HepG2 (cell line): Measurements from ENCODE around the gene ATG4D. TPM values are rescaled to one million over a fixed set of nuclear protein-coding genes. Genes with fewer than 3 reads are reported as not detected.
A peak's percentile ranks its signal among the peaks of the same experiment; 100 is the strongest.

Experiments used
- AGO2 ChIP-seq: fragments of 200-400 bp; formaldehyde crosslinking; optimal IDR thresholded peaks from 2 replicates; pipeline ENCODE3; 2017; ENCODE audit warnings: mild to moderate bottlenecking, low read depth, low read length, moderate library complexity
- CREB1 ChIP-seq, 2 experiments: fragments of 450-650 bp in 1 of 2; IDR thresholded peaks; 2 replicates each; pipeline ENCODE4 v1.6.1; 2016 to 2017; ENCODE audit warnings: control low read depth in 1 of 2, mild to moderate bottlenecking in 1 of 2, missing compliant biosample characterization in 1 of 2, missing genetic modification characterization in 1 of 2
- EEA1 ChIP-seq: sonication (generic); formaldehyde crosslinking; IDR thresholded peaks from 2 replicates; pipeline ENCODE4 v1.5.1; 2020; ENCODE audit warnings: mild to moderate bottlenecking, missing genetic modification reagents, borderline replicate concordance
- EED ChIP-seq: sonication (generic); formaldehyde crosslinking; IDR thresholded peaks from 2 replicates; pipeline ENCODE4 v1.5.0; 2020; ENCODE audit warnings: mild to moderate bottlenecking, missing genetic modification reagents
- FOXK2 ChIP-seq: fragments of 450-650 bp; IDR thresholded peaks from 2 replicates; pipeline ENCODE4 v1.6.1; 2016
- FOXM1 ChIP-seq: sonication (generic); formaldehyde crosslinking; IDR thresholded peaks from 2 replicates; pipeline ENCODE4 v1.5.0; 2020; ENCODE audit warnings: missing genetic modification reagents
- MEIS1 ChIP-seq: sonication (generic); formaldehyde crosslinking; IDR thresholded peaks from 2 replicates; pipeline ENCODE4 v1.9.0; 2021; ENCODE audit warnings: mild to moderate bottlenecking, missing genetic modification reagents, moderate library complexity, borderline replicate concordance
- MXI1 ChIP-seq: IDR thresholded peaks from 3 replicates; pipeline ENCODE4 v1.6.1; 2012; ENCODE audit warnings: low read depth, low read length, inconsistent platforms, borderline replicate concordance
- NPAS2 ChIP-seq: sonication (generic); formaldehyde crosslinking; IDR thresholded peaks from 2 replicates; pipeline ENCODE4 v1.8.0; 2022; ENCODE audit warnings: mild to moderate bottlenecking, missing genetic modification reagents, borderline replicate concordance
- RBM39 ChIP-seq: fragments of 200-400 bp; formaldehyde crosslinking; IDR thresholded peaks from one replicate; pipeline ENCODE4 v1.6.1; 2018; ENCODE audit warnings: antibody characterized with exemption, mild to moderate bottlenecking, low read depth, low read length; ENCODE audit not compliant: poor library complexity, severe bottlenecking
- TOE1 ChIP-seq: sonication (generic); formaldehyde crosslinking; IDR thresholded peaks from 2 replicates; pipeline ENCODE4 v1.4.0; 2020; ENCODE audit warnings: mild to moderate bottlenecking, missing genetic modification reagents
- ZKSCAN5 ChIP-seq: sonication (generic); formaldehyde crosslinking; IDR thresholded peaks from 2 replicates; pipeline ENCODE4 v1.5.1; 2020; ENCODE audit warnings: mild to moderate bottlenecking, missing genetic modification reagents
- ZMYM3 ChIP-seq: sonication (generic); formaldehyde crosslinking; IDR thresholded peaks from 2 replicates; pipeline ENCODE4 v1.5.1; 2020; ENCODE audit warnings: mild to moderate bottlenecking, missing genetic modification reagents
- ZNF34 ChIP-seq: sonication (generic); formaldehyde crosslinking; IDR thresholded peaks from 2 replicates; pipeline ENCODE4 v1.4.0; 2020; ENCODE audit warnings: mild to moderate bottlenecking, missing genetic modification reagents, borderline replicate concordance
- ZNF44 ChIP-seq: sonication (generic); formaldehyde crosslinking; IDR thresholded peaks from 2 replicates; pipeline ENCODE4 v1.5.1; 2020; ENCODE audit warnings: mild to moderate bottlenecking, missing genetic modification reagents
- ZNF546 ChIP-seq: sonication (generic); formaldehyde crosslinking; conservative IDR thresholded peaks from 2 replicates; pipeline ENCODE4 v1.8.1; 2023; ENCODE audit warnings: mild to moderate bottlenecking, missing genetic modification reagents
- ZNF574 ChIP-seq: sonication (generic); formaldehyde crosslinking; IDR thresholded peaks from 2 replicates; pipeline ENCODE4 v1.4.0; 2020; ENCODE audit warnings: missing genetic modification reagents
- ZNF709 ChIP-seq: sonication (generic); formaldehyde crosslinking; IDR thresholded peaks from 2 replicates; pipeline ENCODE4 v1.5.0; 2020; ENCODE audit warnings: mild to moderate bottlenecking, missing genetic modification reagents
- ZNF850 ChIP-seq: sonication (generic); formaldehyde crosslinking; conservative IDR thresholded peaks from 2 replicates; pipeline ENCODE4 v1.9.0; 2021; ENCODE audit warnings: mild to moderate bottlenecking, missing genetic modification reagents
- ZNF891 ChIP-seq: sonication (generic); formaldehyde crosslinking; IDR thresholded peaks from 2 replicates; pipeline ENCODE4 v1.5.0; 2020; ENCODE audit warnings: mild to moderate bottlenecking, missing genetic modification reagents
- polyA plus RNA-seq, 8 experiments: library from polyadenylated mRNA; depleted of rRNA in 3 of 8; stranded (reverse) in 7 of 8; unstranded in 1 of 8; fragments of >200 nt; fragmentation: Illumina TruSeq in 4 of 8; extraction: Trizol in 4 of 8; gene quantifications; 2 replicates each; pipeline versions ENCODE4 v1.2.1 to v1.2.3, GENCODE V29; 2011 to 2016; ENCODE audit warnings: low read depth in 4 of 8, missing spikeins in 1 of 8, mixed read lengths in 1 of 8; ENCODE audit not compliant: insufficient read depth in 1 of 8
- total RNA-seq, 5 experiments: library from RNA; depleted of rRNA; stranded (reverse); fragments of >200 nt; fragmentation: Illumina TruSeq; extraction: Trizol; gene quantifications; 2 replicates each; pipeline ENCODE4 v1.2.3, GENCODE V29; 2016; ENCODE audit warnings: low read depth in 1 of 5
- TF ChIP-seq, protein P1 (sequence below): sonication (generic); formaldehyde crosslinking; IDR thresholded peaks from 2 replicates; pipeline ENCODE4 v1.4.0; 2020; ENCODE audit warnings: mild to moderate bottlenecking, low read depth, missing genetic modification reagents
- TF ChIP-seq, protein P2 (sequence below): sonication (generic); formaldehyde crosslinking; IDR thresholded peaks from 2 replicates; pipeline ENCODE4 v1.9.0; 2021; ENCODE audit warnings: missing genetic modification reagents, borderline replicate concordance

ATG4D gene
- total and polyA plus RNA-seq, 2 of the 13 experiments (the other 11 are each of a cell fraction or from before 2014, with no cell fraction given), result 17.8 to 19.0 TPM

GRCh38 chr19:10565567-10566407 lies 22.1 kb downstream of the ATG4D start, which contains the start of gene KRI1 (continued):
- peak; percentile 86 for TF ChIP-seq ZNF574 (CRISPR knock-in tag)
- TF ChIP-seq CREB1 (IDR thresholded peaks at IDR 0.05), result no peak
- no peak for TF ChIP-seq CREB1 (CRISPR knock-in tag; IDR thresholded peaks at IDR 0.05)
- no peak for TF ChIP-seq ZKSCAN5
- no peak; the same call in 1 of the 2 replicates for TF ChIP-seq ZNF850 (CRISPR knock-in tag)
- TF ChIP-seq TOE1 (CRISPR knock-in tag), result peak; percentile 61; the same call in 1 of the 2 replicates
- peak; percentile 96 for TF ChIP-seq ZNF891 (CRISPR knock-in tag)
- TF ChIP-seq, protein P1, sequence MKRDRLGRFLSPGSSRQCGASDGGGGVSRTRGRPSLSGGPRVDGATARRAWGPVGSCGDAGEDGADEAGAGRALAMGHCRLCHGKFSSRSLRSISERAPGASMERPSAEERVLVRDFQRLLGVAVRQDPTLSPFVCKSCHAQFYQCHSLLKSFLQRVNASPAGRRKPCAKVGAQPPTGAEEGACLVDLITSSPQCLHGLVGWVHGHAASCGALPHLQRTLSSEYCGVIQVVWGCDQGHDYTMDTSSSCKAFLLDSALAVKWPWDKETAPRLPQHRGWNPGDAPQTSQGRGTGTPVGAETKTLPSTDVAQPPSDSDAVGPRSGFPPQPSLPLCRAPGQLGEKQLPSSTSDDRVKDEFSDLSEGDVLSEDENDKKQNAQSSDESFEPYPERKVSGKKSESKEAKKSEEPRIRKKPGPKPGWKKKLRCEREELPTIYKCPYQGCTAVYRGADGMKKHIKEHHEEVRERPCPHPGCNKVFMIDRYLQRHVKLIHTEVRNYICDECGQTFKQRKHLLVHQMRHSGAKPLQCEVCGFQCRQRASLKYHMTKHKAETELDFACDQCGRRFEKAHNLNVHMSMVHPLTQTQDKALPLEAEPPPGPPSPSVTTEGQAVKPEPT, result peak; percentile 84; the same call in 1 of the 2 replicates
- TF ChIP-seq MEIS1 (CRISPR knock-in tag), result peak; percentile 82; the same call in 1 of the 2 replicates
- no peak for TF ChIP-seq NPAS2 (CRISPR knock-in tag)
- peak; percentile 76 for TF ChIP-seq RBM39
- peak; percentile 48; the same call in 1 of the 2 replicates for TF ChIP-seq ZNF44 (CRISPR knock-in tag)
- TF ChIP-seq ZNF34 (CRISPR knock-in tag), result 0 out of 2 replicates have a peak, but pooled peaks have one; percentile 47
- TF ChIP-seq EEA1 (CRISPR knock-in tag), result peak; percentile 90
- TF ChIP-seq, protein P2, sequence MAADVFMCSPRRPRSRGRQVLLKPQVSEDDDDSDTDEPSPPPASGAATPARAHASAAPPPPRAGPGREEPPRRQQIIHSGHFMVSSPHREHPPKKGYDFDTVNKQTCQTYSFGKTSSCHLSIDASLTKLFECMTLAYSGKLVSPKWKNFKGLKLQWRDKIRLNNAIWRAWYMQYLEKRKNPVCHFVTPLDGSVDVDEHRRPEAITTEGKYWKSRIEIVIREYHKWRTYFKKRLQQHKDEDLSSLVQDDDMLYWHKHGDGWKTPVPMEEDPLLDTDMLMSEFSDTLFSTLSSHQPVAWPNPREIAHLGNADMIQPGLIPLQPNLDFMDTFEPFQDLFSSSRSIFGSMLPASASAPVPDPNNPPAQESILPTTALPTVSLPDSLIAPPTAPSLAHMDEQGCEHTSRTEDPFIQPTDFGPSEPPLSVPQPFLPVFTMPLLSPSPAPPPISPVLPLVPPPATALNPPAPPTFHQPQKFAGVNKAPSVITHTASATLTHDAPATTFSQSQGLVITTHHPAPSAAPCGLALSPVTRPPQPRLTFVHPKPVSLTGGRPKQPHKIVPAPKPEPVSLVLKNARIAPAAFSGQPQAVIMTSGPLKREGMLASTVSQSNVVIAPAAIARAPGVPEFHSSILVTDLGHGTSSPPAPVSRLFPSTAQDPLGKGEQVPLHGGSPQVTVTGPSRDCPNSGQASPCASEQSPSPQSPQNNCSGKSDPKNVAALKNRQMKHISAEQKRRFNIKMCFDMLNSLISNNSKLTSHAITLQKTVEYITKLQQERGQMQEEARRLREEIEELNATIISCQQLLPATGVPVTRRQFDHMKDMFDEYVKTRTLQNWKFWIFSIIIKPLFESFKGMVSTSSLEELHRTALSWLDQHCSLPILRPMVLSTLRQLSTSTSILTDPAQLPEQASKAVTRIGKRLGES (CRISPR knock-in tag), result peak; percentile 60; the same call in 1 of the 2 replicates
- TF ChIP-seq AGO2, result peak; percentile 45
- peak; percentile 70 for TF ChIP-seq EED
- peak; percentile 99 for TF ChIP-seq ZNF546 (CRISPR knock-in tag)
- no peak for TF ChIP-seq FOXK2
- peak; percentile 87; the same call in 1 of the 3 replicates for TF ChIP-seq MXI1
- TF ChIP-seq ZMYM3 (CRISPR knock-in tag), result no peak
- no peak for TF ChIP-seq FOXM1 (CRISPR knock-in tag)
- peak; percentile 93 for TF ChIP-seq ZNF709
